Activated B cell treated with CpG ODN at 0.5 μM for 24 hours (primary cell): Measurements from ENCODE around the gene POLE4. TPM values are rescaled to one million over a fixed set of nuclear protein-coding genes. Genes with fewer than 3 reads are reported as not detected.

ENCODE experiments used
- ATAC-seq: fragments of 200-7000 bp; cut with Tn5 transposase; one replicate; pipeline ENCODE4 v1.10.0; 2021; ENCODE audit warnings: low read depth, mild to moderate bottlenecking, moderate library complexity
- CTCF ChIA-PET: fragments of 350-600 bp; sonication (Branson Sonifier 250); formaldehyde crosslinking; loops from one replicate; lab custom pipeline; 2021; ENCODE audit warnings: antibody characterized with exemption; lab: Charles Lee
- POLR2A ChIA-PET: fragments of 350-600 bp; sonication (Branson Sonifier 250); formaldehyde crosslinking; loops from one replicate; lab custom pipeline; 2021; ENCODE audit warnings: antibody characterized with exemption; lab: Charles Lee
- DNase-seq: peaks from one replicate; pipeline ENCODE4 v3.0.0; 2022
- H3K27ac Mint-ChIP-seq: one replicate; pipeline ENCODE4 v1.8.0; 2020; ENCODE audit warnings: mixed read lengths
- H3K27me3 Mint-ChIP-seq: one replicate; pipeline ENCODE4 v1.8.0; 2021; ENCODE audit warnings: mixed read lengths
- H3K36me3 Mint-ChIP-seq: one replicate; pipeline ENCODE4 v1.8.0; 2021; ENCODE audit warnings: low read depth, mixed read lengths
- H3K4me1 Mint-ChIP-seq: one replicate; pipeline ENCODE4 v1.8.0; 2021; ENCODE audit warnings: mixed read lengths
- H3K4me3 Mint-ChIP-seq: one replicate; pipeline ENCODE4 v1.8.0; 2020; ENCODE audit warnings: mild to moderate bottlenecking, mixed read lengths
- H3K9me3 Mint-ChIP-seq: one replicate; pipeline ENCODE4 v1.8.0; 2020; ENCODE audit warnings: mixed read lengths
- CTCF ChIP-seq: fragments of 200-600 bp; IDR thresholded peaks from one replicate; pipeline ENCODE4 v1.8.0; 2022; ENCODE audit warnings: antibody characterized with exemption, mild to moderate bottlenecking
- intact Hi-C: fragments of 100-400 bp; cut with micrococcal nuclease; formaldehyde crosslinking; loops from one replicate; pipeline ENCODE4 v1.15.1; 2024
- total RNA-seq: library from RNA; stranded (reverse); gene quantifications from 2 replicates; pipeline ENCODE4 v1.2.3, GENCODE V29; 2022

The POLE4 gene
- total RNA-seq, 1 donor from 2014 or later: 61.5 TPM

GRCh38 chr2:74953796-74954499 lies 4.5 kb upstream of the POLE4 start:
- H3K36me3 Mint-ChIP-seq: peaks cover 70% of the 10 kb centered on the region
- peaks cover 25% of the 10 kb centered on the region for H3K9me3 Mint-ChIP-seq
- ATAC-seq (no peak), DNase-seq (no peak)
- H3K4me1 Mint-ChIP-seq: peaks cover 82% of the 10 kb centered on the region
- POLR2A ChIA-PET: interaction anchor here (0.6 kb wide), 1 partner anchor 9 kb away, joined by 4 read pairs; no protein-coding TSS in a partner anchor
- no peak overlapping the region for H3K4me3 Mint-ChIP-seq
- CTCF ChIA-PET: no interaction called here
- intact Hi-C loops: loop anchor here (10.0 kb wide), 1 partner anchor 1219 kb away; the partner anchor contains the start of gene TPRKB
- no peak for TF ChIP-seq CTCF
- H3K27me3 Mint-ChIP-seq: no peaks in the 10 kb centered on the region
- H3K27ac Mint-ChIP-seq: peak overlapping the region; percentile 30

GRCh38 chr2:74954500-74954874 lies 4.0 kb upstream of the POLE4 start:
- DNase-seq (no peak), ATAC-seq (no peak)
- H3K4me3 Mint-ChIP-seq: no peak overlapping the region
- H3K4me1 Mint-ChIP-seq: peaks cover 84% of the 10 kb centered on the region
- ChIA-PET POLR2A (no interaction called here), CTCF (no interaction called here)
- no peak for TF ChIP-seq CTCF
- no peaks in the 10 kb centered on the region for H3K27me3 Mint-ChIP-seq
- H3K27ac Mint-ChIP-seq: peak overlapping the region; percentile 44
- intact Hi-C loops: loop anchor here (10.0 kb wide), 1 partner anchor 1220 kb away; the partner anchor contains the start of gene TPRKB
- peaks cover 65% of the 10 kb centered on the region for H3K36me3 Mint-ChIP-seq
- peaks cover 25% of the 10 kb centered on the region for H3K9me3 Mint-ChIP-seq

GRCh38 chr2:74957886-74958273 lies 563 bp upstream of the POLE4 start:
- POLR2A ChIA-PET: no interaction called here
- peak overlapping the region; percentile 88 for H3K4me3 Mint-ChIP-seq
- CTCF ChIA-PET: no interaction called here
- TF ChIP-seq CTCF: no peak
- no peak for DNase-seq
- ATAC-seq: no peak
- H3K4me1 Mint-ChIP-seq: peaks cover 78% of the 10 kb centered on the region
- intact Hi-C loops: loop anchor here (1.0 to 10.0 kb wide), 10 partner anchors 13 to 1846 kb away; partner anchors contain the start of genes ALMS1, MRPL19, RAB11FIP5 and SEMA4F
- peaks cover 5% of the 10 kb centered on the region for H3K9me3 Mint-ChIP-seq
- H3K36me3 Mint-ChIP-seq: peaks cover 69% of the 10 kb centered on the region
- no peaks in the 10 kb centered on the region for H3K27me3 Mint-ChIP-seq
- peak overlapping the region; percentile 94 for H3K27ac Mint-ChIP-seq

- POLR2A ChIA-PET: no interaction called here
- Mint-ChIP-seq H3K36me3 (peaks cover 66% of the 10 kb centered on the region), H3K27ac (peak overlapping the region; percentile 94), H3K4me1 (peaks cover 65% of the 10 kb centered on the region), H3K27me3 (no peaks in the 10 kb centered on the region), H3K4me3 (peak overlapping the region; percentile 88), H3K9me3 (peaks cover under 1% of the 10 kb centered on the region)
- CTCF ChIA-PET: no interaction called here
- no peak for TF ChIP-seq CTCF
- DNase-seq (no peak), ATAC-seq (no peak)
- intact Hi-C loops: loop anchor here (2.0 to 10.0 kb wide), 7 partner anchors 14 to 1847 kb away; partner anchors contain the start of genes ALMS1, RAB11FIP5, SEMA4F and TPRKB
Observed at GRCh38 chr2:74959106-74959751, 786 bp downstream of the POLE4 start.

- H3K36me3 Mint-ChIP-seq: peaks cover 53% of the 10 kb centered on the region
- CTCF ChIA-PET: no interaction called here
- ATAC-seq: no peak
Observed at GRCh38 chr2:74966887-74967286, 8.4 kb downstream of the POLE4 start.

More at GRCh38 chr2:74966887-74967286, 8.4 kb downstream of the POLE4 start:
- Mint-ChIP-seq H3K4me1 (peaks cover 19% of the 10 kb centered on the region), H3K27me3 (no peaks in the 10 kb centered on the region), H3K4me3 (no peak overlapping the region), H3K9me3 (no peaks in the 10 kb centered on the region), H3K27ac (no peak overlapping the region)
- intact Hi-C loops: no loop called here
- no peak for DNase-seq
- POLR2A ChIA-PET: no interaction called here
- no peak for TF ChIP-seq CTCF
